Measurements from ENCODE around the gene PCED1B.
"Not testable (repeated sequence)": the region's sequence is repeated elsewhere in the genome, so short reads cannot be mapped to it uniquely, and the experiment has no call there.

DNA sequence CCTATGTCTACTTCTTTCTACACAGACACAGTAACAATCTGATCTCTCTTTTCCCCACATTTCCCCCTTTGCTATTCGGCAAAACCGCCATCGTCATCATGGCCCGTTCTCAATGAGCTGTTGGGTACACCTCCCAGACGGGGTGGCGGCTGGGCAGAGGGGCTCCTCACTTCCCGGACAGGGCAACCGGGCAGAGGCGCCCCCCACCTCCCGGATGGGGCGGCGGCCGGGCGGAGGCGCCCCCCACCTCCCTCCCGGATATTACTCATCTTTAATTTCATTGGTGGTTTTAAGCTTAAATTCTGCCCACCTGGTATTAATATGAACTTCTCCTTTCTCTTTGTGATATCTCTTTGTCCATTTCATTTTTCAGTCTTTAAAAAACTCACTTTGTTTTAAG lies 90.9 kb downstream of the PCED1B start:
- TF ChIP-seq CTCF (optimal IDR thresholded peaks at IDR 0.05 in 1 of 3, IDR thresholded peaks at IDR 0.05 in 1 of 3, conservative IDR thresholded peaks at IDR 0.05 in 1 of 3; ENCODE audit: extremely low read depth in 1 of 3, insufficient read depth in 2 of 3, low read length in 3 of 3); EZH2 (IDR thresholded peaks at IDR 0.05; ENCODE audit: low read length): not testable (repeated sequence)

All from keratinocyte (primary cell).